GM21786 (cell line): Measurements from ENCODE around the gene TATDN2.
"Not testable (repeated sequence)": the region's sequence is repeated elsewhere in the genome, so short reads cannot be mapped to it uniquely, and the experiment has no call there.

Experiments used
- ATAC-seq: cut with Tn5 transposase; IDR thresholded peaks from one replicate; pipeline ENCODE4 v1.9.1; 2021; ENCODE audit not compliant: unreplicated experiment

TATDN2 gene

GRCh38 chr3:10266936-10267335 is 18.7 kb downstream of the TATDN2 start:
- not testable (repeated sequence) for ATAC-seq

DNA sequence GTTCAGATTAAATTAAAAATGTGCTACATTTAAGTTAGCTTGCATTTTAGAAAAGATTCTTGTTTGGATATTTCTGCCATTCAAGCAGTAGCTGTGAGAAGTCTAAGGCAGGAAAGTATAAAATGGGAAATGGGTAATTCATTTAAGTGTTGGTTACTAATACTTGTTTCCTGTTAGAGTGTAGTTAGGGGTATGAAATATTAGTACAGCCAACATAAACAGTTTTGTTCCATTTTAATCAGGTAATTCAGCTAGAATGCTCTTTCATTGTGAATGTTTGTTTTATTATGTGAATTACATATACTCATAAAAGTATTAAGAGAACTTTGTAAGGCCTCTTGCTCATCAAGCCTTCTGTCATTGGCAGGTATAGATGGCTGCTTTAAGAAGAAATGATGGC is 19.9 kb downstream of the TATDN2 start:
- ATAC-seq = no peak

GRCh38 chr3:10268930-10269329 is 20.7 kb downstream of the TATDN2 start:
- ATAC-seq = no peak

GRCh38 chr3:10269443-10269842 is 21.2 kb downstream of the TATDN2 start:
- no peak for ATAC-seq

DNA sequence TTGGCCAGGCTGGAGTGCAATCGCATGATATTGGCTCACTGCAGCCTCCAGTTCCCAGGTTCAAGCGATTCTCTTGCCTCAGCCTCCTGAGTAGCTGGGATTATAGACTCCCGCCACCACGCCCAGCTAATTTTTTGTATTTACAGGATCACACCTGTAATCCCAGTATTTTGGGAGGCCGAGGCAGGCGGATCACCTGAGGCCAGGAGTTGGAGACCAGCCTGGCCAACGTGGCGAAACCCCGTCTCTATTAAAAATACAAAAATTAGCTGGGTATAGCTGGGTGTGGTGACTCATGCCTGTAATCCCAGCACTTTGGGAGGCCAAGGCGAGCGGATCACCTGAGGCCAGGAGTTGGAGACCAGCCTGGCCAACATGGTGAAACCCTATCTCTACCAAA is 24.2 kb downstream of the TATDN2 start:
- ATAC-seq = not testable (repeated sequence)

DNA sequence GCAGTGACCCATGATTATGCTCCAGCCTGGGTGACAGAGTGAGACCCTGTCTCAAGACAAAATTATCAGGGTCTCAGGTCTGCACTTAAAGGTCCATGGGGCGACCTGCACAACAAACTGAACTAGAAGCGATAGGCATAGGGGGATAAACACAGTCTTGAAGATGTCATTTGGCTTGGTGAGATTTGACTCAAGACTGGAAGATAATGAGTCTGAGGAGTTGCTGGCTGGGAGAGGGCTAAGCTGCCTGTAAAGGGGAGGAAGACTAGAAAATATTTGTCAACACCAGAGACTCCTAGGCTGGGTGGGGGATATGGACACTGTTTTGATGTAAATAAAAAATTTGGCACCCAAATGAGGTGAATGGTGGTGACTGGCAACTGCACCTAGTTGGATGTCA is 24.7 kb downstream of the TATDN2 start:
- no peak for ATAC-seq

- no peak for ATAC-seq
Observed at GRCh38 chr3:10273702-10274305, 25.5 kb downstream of the TATDN2 start.

DNA sequence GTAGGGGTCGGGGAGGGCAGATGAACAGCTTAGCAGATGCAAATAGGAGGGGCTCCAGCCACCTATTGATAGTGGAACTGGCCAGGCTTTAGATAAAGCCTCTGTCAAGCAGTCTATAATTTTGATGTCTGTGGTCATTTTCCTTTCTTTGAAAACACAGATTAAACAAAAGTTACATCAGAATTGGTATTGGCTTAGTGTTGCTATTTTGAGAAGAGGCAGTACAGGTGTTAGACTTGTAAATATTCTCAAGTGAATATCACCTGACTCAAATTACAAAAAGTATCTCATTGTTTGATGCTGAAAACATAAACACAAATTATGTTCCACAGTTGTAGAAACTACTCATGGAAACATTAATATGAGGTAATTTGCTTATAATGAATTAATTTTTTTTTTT is 26.3 kb downstream of the TATDN2 start:
- ATAC-seq = no peak

DNA sequence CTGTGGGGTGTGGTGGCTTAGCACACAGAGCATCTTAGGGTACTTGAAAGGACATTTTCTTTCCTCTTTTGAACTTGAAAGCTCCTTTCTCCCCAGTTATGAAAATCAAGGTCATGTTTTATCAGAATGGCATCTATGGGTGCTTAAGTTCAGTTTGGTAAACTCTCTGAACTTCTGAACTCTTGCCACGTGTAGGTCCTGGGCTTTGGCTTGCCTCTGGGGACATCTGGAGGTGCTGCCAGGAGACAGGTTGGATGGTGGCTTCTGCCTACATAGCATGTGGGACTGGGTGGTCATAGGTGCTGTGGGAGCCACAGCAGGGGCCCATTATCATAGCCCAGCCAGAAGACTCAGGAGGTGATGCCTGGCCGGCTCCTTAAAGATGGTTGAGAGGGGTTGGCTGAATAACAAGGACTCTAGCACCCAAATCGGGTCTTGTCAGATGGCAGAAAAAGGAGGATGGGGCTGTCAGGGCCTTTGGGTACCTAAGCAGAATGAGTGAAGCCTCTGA is 28.9 kb downstream of the TATDN2 start:
- ATAC-seq = no peak

DNA sequence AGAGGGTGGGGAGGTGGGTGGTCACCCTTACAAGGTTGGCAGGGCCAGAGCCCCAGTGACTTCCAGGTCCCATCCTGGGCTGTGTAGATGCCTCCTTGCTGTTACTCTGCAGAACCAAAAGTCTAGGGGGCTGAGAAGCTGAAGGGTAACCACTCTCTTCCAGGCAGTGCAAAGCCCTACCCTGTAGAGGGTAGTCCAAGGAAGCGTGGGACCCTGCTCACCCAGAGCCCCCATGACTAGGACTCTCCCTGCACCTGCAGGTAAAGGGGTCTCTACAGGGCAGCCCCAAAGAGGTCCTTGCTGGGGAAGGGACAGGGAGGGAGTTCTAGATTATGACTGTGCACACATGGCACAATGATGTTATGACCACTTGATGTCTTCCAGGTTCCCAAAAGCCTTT is 30.2 kb downstream of the TATDN2 start:
- ATAC-seq = no peak

DNA sequence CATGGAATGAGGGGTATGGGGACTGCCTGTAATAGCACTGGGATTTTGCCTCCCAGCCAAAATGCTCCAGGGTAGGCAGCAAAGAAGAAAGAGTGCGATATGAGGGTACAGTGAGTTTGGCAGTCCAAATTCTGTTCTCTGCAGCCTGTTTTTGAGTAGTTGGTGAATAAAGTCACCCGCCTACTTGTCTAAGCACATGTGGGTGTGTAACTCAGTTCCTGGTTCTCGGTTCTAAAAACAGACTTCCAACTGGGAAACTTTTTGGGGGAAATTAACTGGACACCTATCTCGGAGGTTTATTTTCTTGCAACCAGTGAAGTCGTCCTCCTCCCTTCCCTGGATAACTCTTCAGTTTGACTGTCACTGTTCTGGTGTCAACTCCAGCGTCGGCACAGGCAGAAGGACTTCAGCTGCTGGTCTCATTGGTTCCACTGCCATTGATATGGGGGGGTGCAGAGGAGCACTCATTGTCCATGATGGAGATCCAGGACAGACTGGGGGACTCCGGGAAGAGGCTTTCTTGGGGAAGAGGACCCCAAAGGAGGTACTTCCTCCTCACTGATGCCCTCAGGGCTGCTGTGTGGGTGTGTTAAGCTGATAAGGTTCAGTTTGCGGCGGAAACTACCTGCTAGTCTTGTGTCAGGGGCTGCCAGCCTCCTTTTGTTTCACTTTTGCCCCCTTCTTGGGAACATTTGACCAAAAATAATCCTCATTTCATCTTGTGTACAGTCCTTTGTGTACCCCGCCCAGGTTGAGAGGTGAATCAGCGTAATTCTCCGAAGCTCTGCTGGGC is 31.3 kb downstream of the TATDN2 start:
- ATAC-seq = no peak

DNA sequence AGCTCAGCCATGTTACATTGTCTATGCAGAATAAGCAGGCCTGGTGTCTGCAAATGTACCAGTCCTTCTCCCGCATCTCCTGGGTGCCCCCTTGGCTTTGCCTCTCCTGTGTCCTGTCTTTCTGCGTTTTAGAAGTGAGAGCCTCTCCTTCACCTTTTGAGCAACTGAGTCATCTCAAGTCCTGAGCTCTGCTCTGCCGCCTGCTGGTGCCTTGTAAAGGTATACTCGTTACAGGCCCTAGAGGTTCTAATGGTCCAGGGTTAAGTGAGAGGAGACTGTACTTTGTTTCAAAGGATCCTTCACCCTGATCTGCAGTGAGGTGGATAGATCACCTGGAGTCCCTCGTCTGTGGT is 31.9 kb downstream of the TATDN2 start:
- no peak for ATAC-seq

- ATAC-seq = no peak
Observed at GRCh38 chr3:10280571-10280970, 32.3 kb downstream of the TATDN2 start.

GRCh38 chr3:10281951-10282350 is 33.7 kb downstream of the TATDN2 start:
- no peak for ATAC-seq

DNA sequence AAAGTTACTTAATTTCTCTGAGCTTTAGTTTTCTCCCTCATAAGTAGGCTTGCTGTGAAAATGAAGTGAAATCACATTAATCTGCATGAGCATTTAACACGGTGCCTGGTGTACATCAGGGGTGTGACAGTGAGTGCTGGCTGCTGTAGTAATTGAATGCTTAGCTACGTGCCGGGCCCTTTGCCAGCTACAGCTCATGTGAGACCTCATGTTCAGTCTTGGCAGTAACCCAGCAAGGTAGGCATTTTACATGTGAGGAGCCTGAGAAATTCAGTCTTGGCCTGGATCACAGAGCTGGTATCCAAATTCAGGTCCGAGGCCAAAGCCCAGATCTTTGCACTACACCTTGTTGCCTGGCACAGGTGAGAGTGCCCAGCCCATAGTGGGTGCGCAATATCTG is 35.4 kb downstream of the TATDN2 start:
- no peak for ATAC-seq

GRCh38 chr3:10284496-10284895 is 36.2 kb downstream of the TATDN2 start:
- peak; percentile 37 for ATAC-seq

DNA sequence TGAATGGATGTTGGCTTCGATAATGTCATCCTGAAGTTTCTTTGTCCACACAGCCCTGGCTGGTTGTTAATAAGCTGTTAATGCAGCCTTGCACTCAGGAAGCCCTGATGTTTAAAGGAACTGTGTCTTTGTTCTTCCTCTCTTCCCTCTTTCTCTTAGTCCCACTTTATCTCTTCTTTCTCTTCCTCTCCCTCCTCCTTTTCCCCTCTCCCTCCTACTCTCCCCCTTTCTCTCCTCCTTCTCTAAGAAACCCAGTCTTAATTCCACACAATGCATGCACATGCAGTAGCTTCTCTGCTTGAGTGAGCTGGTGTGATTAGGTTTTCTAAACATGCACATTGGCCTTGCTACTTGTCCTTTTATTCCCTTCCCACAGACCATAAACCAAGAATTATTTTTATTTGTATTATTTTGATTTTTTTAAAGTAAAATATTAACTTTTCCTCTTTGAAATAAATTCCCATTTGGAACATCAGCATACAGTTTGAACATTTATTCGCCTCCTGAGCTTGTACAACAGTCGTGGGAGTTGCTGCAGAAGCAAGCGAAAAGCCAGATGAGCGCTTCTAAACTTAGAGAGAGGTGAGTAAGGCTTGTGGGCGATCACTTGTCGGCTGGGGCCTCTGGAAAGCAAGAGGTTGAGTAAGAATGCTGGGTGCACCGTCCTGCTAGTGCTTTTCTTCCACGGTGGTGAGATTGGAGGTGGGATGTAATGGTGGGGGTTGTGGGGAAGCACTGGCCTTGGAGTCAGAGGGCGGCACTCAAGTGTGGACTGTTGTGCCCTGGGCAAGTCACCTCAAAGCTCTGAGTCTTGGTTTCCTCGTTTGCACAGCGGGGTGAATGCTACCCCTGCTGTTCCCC is 37.2 kb downstream of the TATDN2 start:
- ATAC-seq = no peak

- no peak for ATAC-seq
Observed at GRCh38 chr3:10286133-10286524, 37.9 kb downstream of the TATDN2 start.

GRCh38 chr3:10286596-10287295 is 38.5 kb downstream of the TATDN2 start:
- ATAC-seq = no peak

- no peak for ATAC-seq
Observed at GRCh38 chr3:10287936-10288574, 39.8 kb downstream of the TATDN2 start.

DNA sequence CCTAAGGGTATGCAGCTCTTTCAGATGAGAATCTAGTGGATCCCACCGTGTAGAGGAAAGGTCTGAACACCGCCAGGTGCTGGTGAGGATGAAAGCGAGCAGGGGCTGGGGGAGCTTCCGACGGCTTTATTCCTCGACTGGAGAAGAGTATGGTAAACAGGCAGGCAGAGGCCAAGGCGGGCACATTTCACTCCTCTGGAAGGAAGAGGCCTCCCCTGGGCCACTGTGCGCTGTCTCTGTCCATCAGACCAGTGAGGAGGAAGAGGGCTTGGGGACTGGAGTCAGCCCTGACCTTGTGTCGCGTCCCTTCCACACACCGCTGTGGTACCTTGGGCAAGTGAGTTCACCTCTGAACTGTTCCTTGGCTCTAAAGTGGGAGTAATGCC is 40.3 kb downstream of the TATDN2 start:
- ATAC-seq = no peak
